AG04450 (cell line): ENCODE measurements around the gene ZNF580. TPM values are rescaled to one million over a fixed set of nuclear protein-coding genes. Genes with fewer than 3 reads are reported as not detected.

ENCODE experiments used
- CTCF ChIA-PET: fragments of 300-600, 350-600 bp; formaldehyde crosslinking; extraction: SDS; loops from one replicate; lab custom pipeline; 2022; ENCODE audit warnings: antibody characterized with exemption, inconsistent platforms; lab: Charles Lee
- POLR2A ChIA-PET: fragments of 350-600 bp; formaldehyde crosslinking; extraction: SDS; loops from one replicate; lab custom pipeline; 2021; ENCODE audit warnings: antibody characterized with exemption, inconsistent platforms; lab: Yijun Ruan, JAX
- DNase-seq: peaks from one replicate; pipeline ENCODE4 v3.0.0-alpha.2; 2011; ENCODE audit warnings: low read depth, low spot score
- H3K27ac ChIP-seq: one replicate; pipeline ENCODE4 v1.5.1; 2012; ENCODE audit warnings: low read depth, low read length, control low read depth
- H3K27me3 ChIP-seq: one replicate; pipeline ENCODE4 v1.6.0; 2012; ENCODE audit warnings: low read length; ENCODE audit not compliant: control insufficient read depth, insufficient read depth
- H3K4me3 ChIP-seq: 2 replicates; pipeline ENCODE4 v1.5.1; 2011; ENCODE audit warnings: mild to moderate bottlenecking, low read depth, low read length, control low read depth
- H3K9me3 ChIP-seq: 2 replicates; pipeline ENCODE4 v1.5.1; 2012; ENCODE audit warnings: low read length; ENCODE audit not compliant: control insufficient read depth, insufficient read depth
- polyA plus RNA-seq: library from polyadenylated mRNA; depleted of rRNA; stranded (reverse); fragments of >200 nt; gene quantifications from 2 replicates; pipeline ENCODE4 v1.2.3, GENCODE V29; 2011
- TF ChIP-seq, protein P1 (sequence below): IDR thresholded peaks from 2 replicates; pipeline ENCODE4 v1.5.1; 2011; ENCODE audit warnings: low read depth, low read length, control low read depth, inconsistent platforms

ZNF580 gene
- polyA plus RNA-seq, 1 experiment: 7.3 TPM

DNA sequence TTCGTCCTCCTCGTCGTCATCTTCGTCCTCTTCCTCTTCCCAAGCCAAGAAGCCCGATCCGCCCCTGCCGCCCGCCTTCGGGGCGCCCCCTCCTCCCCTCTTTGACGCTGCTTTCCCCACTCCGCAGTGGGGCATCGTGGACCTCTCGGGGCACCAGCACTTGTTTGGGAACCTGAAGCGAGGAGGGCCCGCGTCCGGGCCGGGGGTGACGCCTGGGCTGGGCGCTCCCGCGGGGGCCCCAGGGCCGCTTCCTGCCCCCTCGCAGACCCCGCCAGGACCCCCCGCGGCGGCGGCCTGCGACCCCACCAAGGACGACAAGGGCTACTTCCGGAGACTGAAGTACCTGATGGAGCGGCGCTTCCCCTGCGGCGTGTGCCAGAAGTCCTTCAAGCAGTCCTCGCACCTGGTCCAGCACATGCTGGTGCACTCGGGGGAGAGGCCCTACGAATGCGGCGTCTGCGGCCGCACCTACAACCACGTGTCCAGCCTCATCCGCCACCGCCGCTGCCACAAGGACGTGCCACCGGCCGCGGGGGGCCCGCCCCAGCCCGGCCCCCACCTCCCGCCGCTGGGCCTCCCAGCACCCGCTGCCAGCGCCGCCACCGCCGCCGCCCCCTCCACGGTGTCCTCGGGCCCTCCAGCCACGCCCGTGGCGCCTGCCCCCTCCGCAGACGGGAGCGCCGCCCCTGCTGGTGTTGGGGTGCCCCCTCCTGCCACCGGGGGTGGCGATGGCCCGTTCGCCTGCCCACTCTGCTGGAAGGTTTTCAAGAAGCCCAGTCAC is 26.7 kb upstream of the ZNF580 start:
- H3K4me3 ChIP-seq: no peak overlapping the region
- TF ChIP-seq, protein P1, sequence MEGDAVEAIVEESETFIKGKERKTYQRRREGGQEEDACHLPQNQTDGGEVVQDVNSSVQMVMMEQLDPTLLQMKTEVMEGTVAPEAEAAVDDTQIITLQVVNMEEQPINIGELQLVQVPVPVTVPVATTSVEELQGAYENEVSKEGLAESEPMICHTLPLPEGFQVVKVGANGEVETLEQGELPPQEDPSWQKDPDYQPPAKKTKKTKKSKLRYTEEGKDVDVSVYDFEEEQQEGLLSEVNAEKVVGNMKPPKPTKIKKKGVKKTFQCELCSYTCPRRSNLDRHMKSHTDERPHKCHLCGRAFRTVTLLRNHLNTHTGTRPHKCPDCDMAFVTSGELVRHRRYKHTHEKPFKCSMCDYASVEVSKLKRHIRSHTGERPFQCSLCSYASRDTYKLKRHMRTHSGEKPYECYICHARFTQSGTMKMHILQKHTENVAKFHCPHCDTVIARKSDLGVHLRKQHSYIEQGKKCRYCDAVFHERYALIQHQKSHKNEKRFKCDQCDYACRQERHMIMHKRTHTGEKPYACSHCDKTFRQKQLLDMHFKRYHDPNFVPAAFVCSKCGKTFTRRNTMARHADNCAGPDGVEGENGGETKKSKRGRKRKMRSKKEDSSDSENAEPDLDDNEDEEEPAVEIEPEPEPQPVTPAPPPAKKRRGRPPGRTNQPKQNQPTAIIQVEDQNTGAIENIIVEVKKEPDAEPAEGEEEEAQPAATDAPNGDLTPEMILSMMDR: no peak
- H3K27me3 ChIP-seq: no peaks in the 10 kb centered on the region
- ChIA-PET POLR2A (no interaction called here), CTCF (no interaction called here)
- H3K9me3 ChIP-seq: peaks cover 12% of the 10 kb centered on the region
- DNase-seq: no peak
- H3K27ac ChIP-seq: no peak overlapping the region

- CTCF ChIA-PET: interaction anchor here (1.2 kb wide), 1 partner anchor 9 kb away, joined by 3 read pairs; no protein-coding TSS in a partner anchor
- TF ChIP-seq, protein P1: no peak
- peaks cover 7% of the 10 kb centered on the region for H3K9me3 ChIP-seq
- H3K4me3 ChIP-seq: no peak overlapping the region
- POLR2A ChIA-PET: no interaction called here
- H3K27ac ChIP-seq: no peak overlapping the region
- no peak for DNase-seq
- H3K27me3 ChIP-seq: no peaks in the 10 kb centered on the region
Measured at GRCh38 chr19:55614711-55615542, 25.9 kb upstream of the ZNF580 start.

DNA sequence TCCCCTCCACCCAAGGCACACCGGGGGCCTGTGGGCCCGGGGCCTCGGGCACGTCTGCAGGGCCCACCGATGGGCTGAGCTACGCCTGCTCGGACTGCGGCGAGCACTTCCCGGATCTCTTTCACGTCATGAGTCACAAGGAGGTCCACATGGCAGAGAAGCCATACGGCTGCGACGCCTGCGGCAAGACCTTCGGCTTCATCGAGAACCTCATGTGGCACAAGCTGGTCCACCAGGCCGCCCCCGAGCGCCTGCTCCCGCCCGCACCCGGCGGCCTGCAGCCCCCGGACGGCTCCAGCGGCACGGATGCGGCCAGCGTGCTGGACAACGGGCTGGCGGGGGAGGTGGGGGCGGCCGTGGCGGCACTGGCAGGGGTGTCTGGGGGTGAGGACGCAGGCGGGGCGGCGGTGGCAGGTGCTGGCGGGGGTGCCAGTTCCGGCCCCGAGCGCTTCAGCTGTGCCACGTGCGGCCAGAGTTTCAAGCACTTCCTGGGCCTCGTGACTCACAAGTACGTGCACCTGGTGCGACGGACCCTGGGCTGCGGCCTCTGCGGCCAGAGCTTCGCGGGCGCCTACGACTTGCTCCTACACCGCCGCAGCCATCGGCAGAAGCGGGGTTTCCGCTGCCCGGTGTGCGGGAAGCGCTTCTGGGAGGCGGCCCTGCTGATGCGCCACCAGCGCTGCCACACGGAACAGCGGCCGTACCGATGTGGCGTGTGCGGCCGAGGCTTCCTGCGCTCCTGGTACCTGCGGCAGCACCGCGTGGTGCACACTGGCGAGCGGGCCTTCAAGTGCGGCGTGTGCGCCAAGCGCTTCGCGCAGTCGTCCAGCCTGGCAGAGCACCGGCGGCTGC is 25.0 kb upstream of the ZNF580 start:
- Histone ChIP-seq H3K27me3 (no peaks in the 10 kb centered on the region), H3K27ac (no peak overlapping the region), H3K4me3 (no peak overlapping the region), H3K9me3 (peaks cover 7% of the 10 kb centered on the region; the same call in 1 of the 2 replicates)
- TF ChIP-seq, protein P1: no peak
- POLR2A ChIA-PET: no interaction called here
- CTCF ChIA-PET: interaction anchor here (1.2 to 1.9 kb wide), 2 partner anchors 10 to 112 kb away, joined by 3 to 5 read pairs; no protein-coding TSS in a partner anchor
- DNase-seq: no peak

DNA sequence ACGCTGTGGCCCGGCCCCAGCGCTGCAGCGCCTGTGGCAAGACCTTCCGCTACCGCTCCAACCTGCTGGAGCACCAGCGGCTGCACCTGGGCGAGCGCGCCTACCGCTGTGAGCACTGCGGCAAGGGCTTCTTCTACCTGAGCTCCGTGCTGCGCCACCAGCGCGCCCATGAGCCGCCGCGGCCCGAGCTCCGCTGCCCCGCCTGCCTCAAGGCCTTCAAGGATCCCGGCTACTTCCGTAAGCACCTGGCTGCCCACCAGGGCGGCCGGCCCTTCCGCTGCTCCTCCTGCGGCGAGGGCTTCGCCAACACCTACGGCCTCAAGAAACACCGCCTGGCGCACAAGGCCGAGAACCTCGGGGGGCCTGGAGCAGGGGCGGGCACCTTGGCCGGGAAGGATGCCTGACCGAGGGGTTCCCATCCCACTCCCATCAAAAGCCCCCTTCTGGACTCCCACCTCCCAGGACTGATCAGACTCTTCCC is 24.4 kb upstream of the ZNF580 start:
- Histone ChIP-seq H3K4me3 (no peak overlapping the region), H3K9me3 (peaks cover 7% of the 10 kb centered on the region; the same call in 1 of the 2 replicates), H3K27me3 (no peaks in the 10 kb centered on the region), H3K27ac (no peak overlapping the region)
- DNase-seq: no peak
- CTCF ChIA-PET: interaction anchor here (1.2 to 1.9 kb wide), 2 partner anchors 10 to 113 kb away, joined by 3 to 5 read pairs; no protein-coding TSS in a partner anchor
- TF ChIP-seq, protein P1: no peak
- POLR2A ChIA-PET: no interaction called here
